Measurements from ENCODE around the gene RABEP2.

The RABEP2 gene

DNA sequence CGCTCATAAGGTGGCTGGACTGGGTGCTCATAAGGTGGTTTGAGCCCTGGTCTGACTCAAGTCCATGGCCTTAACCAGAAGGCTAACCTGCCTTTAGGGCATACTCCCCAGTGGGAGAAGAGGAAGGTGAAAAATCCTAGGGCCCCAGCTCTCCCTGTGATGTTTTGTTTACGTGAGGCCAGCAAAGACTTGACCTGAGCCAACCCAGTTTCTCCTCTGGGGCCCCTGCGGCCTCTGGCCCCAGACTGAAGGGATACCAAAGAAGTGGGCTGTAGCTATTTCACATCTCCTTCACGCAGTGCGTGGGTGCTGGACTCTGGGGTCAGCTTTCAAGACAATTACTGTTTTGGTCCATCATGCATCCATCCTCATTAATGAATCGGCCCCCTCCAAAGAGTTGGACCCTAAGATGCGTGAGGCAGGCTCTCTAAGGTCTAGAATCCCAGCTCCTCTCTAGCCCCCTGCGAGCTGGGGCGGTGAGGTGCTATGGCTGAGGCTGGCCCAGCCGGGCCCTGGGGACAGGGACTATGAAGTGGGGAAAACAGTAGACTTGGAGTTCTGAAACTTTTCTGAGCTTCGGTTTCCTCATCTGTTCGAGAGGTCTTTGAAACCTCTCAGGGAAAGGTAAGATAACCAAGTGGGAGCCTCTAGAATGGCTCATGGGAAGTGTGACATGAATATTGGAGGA is 59.9 kb downstream of the RABEP2 start:
- peak overlapping the region; percentile 88 for H3K4me3 ChIP-seq (ENCODE audit: low read depth, low read length)
- TF ChIP-seq, protein P1, sequence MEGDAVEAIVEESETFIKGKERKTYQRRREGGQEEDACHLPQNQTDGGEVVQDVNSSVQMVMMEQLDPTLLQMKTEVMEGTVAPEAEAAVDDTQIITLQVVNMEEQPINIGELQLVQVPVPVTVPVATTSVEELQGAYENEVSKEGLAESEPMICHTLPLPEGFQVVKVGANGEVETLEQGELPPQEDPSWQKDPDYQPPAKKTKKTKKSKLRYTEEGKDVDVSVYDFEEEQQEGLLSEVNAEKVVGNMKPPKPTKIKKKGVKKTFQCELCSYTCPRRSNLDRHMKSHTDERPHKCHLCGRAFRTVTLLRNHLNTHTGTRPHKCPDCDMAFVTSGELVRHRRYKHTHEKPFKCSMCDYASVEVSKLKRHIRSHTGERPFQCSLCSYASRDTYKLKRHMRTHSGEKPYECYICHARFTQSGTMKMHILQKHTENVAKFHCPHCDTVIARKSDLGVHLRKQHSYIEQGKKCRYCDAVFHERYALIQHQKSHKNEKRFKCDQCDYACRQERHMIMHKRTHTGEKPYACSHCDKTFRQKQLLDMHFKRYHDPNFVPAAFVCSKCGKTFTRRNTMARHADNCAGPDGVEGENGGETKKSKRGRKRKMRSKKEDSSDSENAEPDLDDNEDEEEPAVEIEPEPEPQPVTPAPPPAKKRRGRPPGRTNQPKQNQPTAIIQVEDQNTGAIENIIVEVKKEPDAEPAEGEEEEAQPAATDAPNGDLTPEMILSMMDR (IDR thresholded peaks at IDR 0.05; ENCODE audit: low read depth, low read length): no peak

GRCh38 chr16:28863929-28864793 is 60.9 kb downstream of the RABEP2 start:
- TF ChIP-seq, protein P1 (IDR thresholded peaks at IDR 0.05; ENCODE audit: low read depth, low read length): no peak
- H3K4me3 ChIP-seq (ENCODE audit: low read depth, low read length): peak overlapping the region; percentile 88

DNA sequence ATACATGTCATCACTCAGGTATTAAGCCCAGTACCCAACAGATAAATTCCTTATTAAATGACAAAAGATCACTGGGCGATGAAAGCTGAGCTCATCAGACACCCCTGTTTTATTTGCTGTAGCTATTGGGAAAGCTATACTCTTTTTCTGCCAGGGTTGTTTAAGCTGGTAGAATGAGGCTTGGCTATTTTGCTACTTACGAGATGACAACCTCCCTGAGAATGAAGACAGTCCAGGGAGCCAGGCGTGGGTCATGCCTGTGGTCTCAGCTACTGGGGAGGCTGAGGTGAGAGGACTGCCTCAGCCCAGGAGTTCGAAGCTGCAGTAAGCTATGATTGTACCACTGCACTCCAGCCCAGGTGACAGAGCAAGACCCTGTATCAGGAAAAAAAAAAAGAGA is 65.7 kb downstream of the RABEP2 start:
- TF ChIP-seq, protein P1 (IDR thresholded peaks at IDR 0.05; ENCODE audit: low read depth, low read length): no peak
- no peak overlapping the region for H3K4me3 ChIP-seq (ENCODE audit: low read depth, low read length)

- TF ChIP-seq, protein P1 (IDR thresholded peaks at IDR 0.05; ENCODE audit: low read depth, low read length): no peak
- no peak overlapping the region for H3K4me3 ChIP-seq (ENCODE audit: low read depth, low read length)
These were observed 66.6 kb downstream of the RABEP2 start for GRCh38 chr16:28858421-28858820.

All from WI38 (cell line).